ENCODE measurements around the gene EDRF1. TPM values are rescaled to one million over a fixed set of nuclear protein-coding genes. Genes with fewer than 3 reads are reported as not detected.

The EDRF1 gene
- total RNA-seq, 4 donors from 2014 or later: 8.1 to 19.4 (median 10.3) TPM

- Histone ChIP-seq H3K4me3 (peak overlapping the region; percentile 82 to 99 (median 95)), H3K27me3 (no peaks in the 10 kb centered on the region), H3K4me1 (peaks cover 12 to 17% of the 10 kb centered on the region in 2 donors), H3K36me3 (peaks cover 3 to 23% of the 10 kb centered on the region in 2 donors), H3K27ac (peak overlapping the region; percentile 84 to 88 (median 88)), H3K9me3 (no peaks in the 10 kb centered on the region)
- TF ChIP-seq POLR2A (IDR thresholded peaks at IDR 0.05): no peak
- no peak for TF ChIP-seq CTCF (IDR thresholded peaks at IDR 0.05 in 4 of 5, conservative IDR thresholded peaks at IDR 0.05 in 1 of 5)
- no peak for ATAC-seq
- intact Hi-C loops (cut with DNase I; ENCODE audit: low total_unique reads) (no loop called here), in situ Hi-C loops (cut with MboI; ENCODE audit: low sequenced_read_pairs in 4 of 4) (loop anchor here in 2 of 4 donors (10.0 kb wide), 1 partner anchor 105 kb away; the partner anchor contains the start of genes BCCIP (in 2 of the 2) and UROS (in 2 of the 2))
- DNase-seq: peak in 1 of 2 donors; percentile 17
These were observed 483 bp downstream of the EDRF1 start for GRCh38 chr10:125720002-125720382.

GRCh38 chr10:125721035-125721434 is 1.5 kb downstream of the EDRF1 start:
- peaks cover 3 to 33% of the 10 kb centered on the region in 2 donors for H3K36me3 ChIP-seq
- H3K4me1 ChIP-seq: peaks cover 12 to 17% of the 10 kb centered on the region in 2 donors
- no peak for ATAC-seq
- TF ChIP-seq POLR2A (IDR thresholded peaks at IDR 0.05) (no peak), CTCF (IDR thresholded peaks at IDR 0.05 in 4 of 5, conservative IDR thresholded peaks at IDR 0.05 in 1 of 5) (no peak)
- intact Hi-C loops (cut with DNase I; ENCODE audit: low total_unique reads) (no loop called here), in situ Hi-C loops (cut with MboI; ENCODE audit: low sequenced_read_pairs in 4 of 4) (loop anchor here in 2 of 4 donors (10.0 kb wide), 1 partner anchor 104 kb away; the partner anchor contains the start of genes BCCIP (in 2 of the 2) and UROS (in 2 of the 2))
- H3K27ac ChIP-seq: no peak overlapping the region
- H3K27me3 ChIP-seq: no peaks in the 10 kb centered on the region
- H3K9me3 ChIP-seq: no peaks in the 10 kb centered on the region
- no peak overlapping the region for H3K4me3 ChIP-seq
- no peak for DNase-seq

- DNase-seq (no peak), ATAC-seq (no peak)
- H3K27ac ChIP-seq: no peak overlapping the region
- H3K36me3 ChIP-seq: peaks cover 6 to 51% of the 10 kb centered on the region in 2 donors
- in situ Hi-C loops (cut with MboI; ENCODE audit: low sequenced_read_pairs in 4 of 4): loop anchor here in 2 of 4 donors (10.0 kb wide), 1 partner anchor 102 kb away; the partner anchor contains the start of genes BCCIP (in 2 of the 2) and UROS (in 2 of the 2)
- no peaks in the 10 kb centered on the region for H3K27me3 ChIP-seq
- no peak overlapping the region for H3K4me3 ChIP-seq
- intact Hi-C loops (cut with DNase I; ENCODE audit: low total_unique reads): no loop called here
- no peaks in the 10 kb centered on the region for H3K9me3 ChIP-seq
- peaks cover 12 to 17% of the 10 kb centered on the region in 2 donors for H3K4me1 ChIP-seq
- TF ChIP-seq POLR2A (IDR thresholded peaks at IDR 0.05): no peak
- TF ChIP-seq CTCF (IDR thresholded peaks at IDR 0.05 in 4 of 5, conservative IDR thresholded peaks at IDR 0.05 in 1 of 5): no peak
These were observed 3.3 kb downstream of the EDRF1 start for GRCh38 chr10:125722811-125723210.

- TF ChIP-seq POLR2A (IDR thresholded peaks at IDR 0.05) (no peak), CTCF (IDR thresholded peaks at IDR 0.05 in 4 of 5, conservative IDR thresholded peaks at IDR 0.05 in 1 of 5) (no peak)
- in situ Hi-C loops (cut with MboI; ENCODE audit: low sequenced_read_pairs in 4 of 4) (loop anchor here in 2 of 4 donors (10.0 kb wide), 1 partner anchor 98 kb away; the partner anchor contains the start of genes BCCIP (in 2 of the 2) and UROS (in 2 of the 2)), intact Hi-C loops (cut with DNase I; ENCODE audit: low total_unique reads) (no loop called here)
- no peak overlapping the region for H3K4me3 ChIP-seq
- peaks cover 0 to 1% of the 10 kb centered on the region in 2 donors for H3K4me1 ChIP-seq
- DNase-seq (no peak), ATAC-seq (no peak)
- no peaks in the 10 kb centered on the region for H3K9me3 ChIP-seq
- peaks cover 13 to 88% of the 10 kb centered on the region in 2 donors for H3K36me3 ChIP-seq
- H3K27me3 ChIP-seq: no peaks in the 10 kb centered on the region
- H3K27ac ChIP-seq: no peak overlapping the region
These were observed 7.4 kb downstream of the EDRF1 start for GRCh38 chr10:125726914-125727313.
